ENCODE measurements around the gene ARVCF.

ARVCF gene

GRCh38 chr22:19972251-19972650 is 44.4 kb downstream of the ARVCF start:
- no peak overlapping the region for H3K4me3 ChIP-seq (ENCODE audit: low read depth, low read length)
- no peak overlapping the region for H2AFZ ChIP-seq
- H3K27ac ChIP-seq = no peak overlapping the region
- H3K4me2 ChIP-seq (ENCODE audit: low read length) = no peak overlapping the region
- H3K27me3 ChIP-seq (ENCODE audit: control insufficient read depth, insufficient read depth, low read length) = no peaks in the 10 kb centered on the region
- H3K9me3 ChIP-seq (ENCODE audit: control insufficient read depth, low read length) = no peaks in the 10 kb centered on the region
- no peak for TF ChIP-seq CTCF (IDR thresholded peaks at IDR 0.05)
- H3K79me2 ChIP-seq = no peaks in the 10 kb centered on the region
- H3K36me3 ChIP-seq (ENCODE audit: control insufficient read depth, insufficient read depth, low read length) = no peaks in the 10 kb centered on the region
- no peaks in the 10 kb centered on the region for H3K4me1 ChIP-seq
- H3K9ac ChIP-seq = no peak overlapping the region

GRCh38 chr22:19971276-19972124 is 45.1 kb downstream of the ARVCF start:
- H3K36me3 ChIP-seq (ENCODE audit: control insufficient read depth, insufficient read depth, low read length) = no peaks in the 10 kb centered on the region
- no peak for TF ChIP-seq CTCF (IDR thresholded peaks at IDR 0.05)
- H3K4me2 ChIP-seq (ENCODE audit: low read length) = no peak overlapping the region
- no peaks in the 10 kb centered on the region for H3K79me2 ChIP-seq
- no peak overlapping the region for H3K27ac ChIP-seq
- no peaks in the 10 kb centered on the region for H3K27me3 ChIP-seq (ENCODE audit: control insufficient read depth, insufficient read depth, low read length)
- no peak overlapping the region for H3K4me3 ChIP-seq (ENCODE audit: low read depth, low read length)
- no peaks in the 10 kb centered on the region for H3K9me3 ChIP-seq (ENCODE audit: control insufficient read depth, low read length)
- no peaks in the 10 kb centered on the region for H3K4me1 ChIP-seq
- no peak overlapping the region for H3K9ac ChIP-seq
- no peak overlapping the region for H2AFZ ChIP-seq

- H3K9me3 ChIP-seq (ENCODE audit: control insufficient read depth, low read length) = no peaks in the 10 kb centered on the region
- H3K4me1 ChIP-seq = no peaks in the 10 kb centered on the region
- H3K36me3 ChIP-seq (ENCODE audit: control insufficient read depth, insufficient read depth, low read length) = no peaks in the 10 kb centered on the region
- H3K9ac ChIP-seq = no peak overlapping the region
- no peaks in the 10 kb centered on the region for H3K79me2 ChIP-seq
- no peak overlapping the region for H3K4me3 ChIP-seq (ENCODE audit: low read depth, low read length)
- peak; percentile 82 for TF ChIP-seq CTCF (IDR thresholded peaks at IDR 0.05)
- no peak overlapping the region for H2AFZ ChIP-seq
- H3K27me3 ChIP-seq (ENCODE audit: control insufficient read depth, insufficient read depth, low read length) = no peaks in the 10 kb centered on the region
- H3K27ac ChIP-seq = no peak overlapping the region
- no peak overlapping the region for H3K4me2 ChIP-seq (ENCODE audit: low read length)
Observed at GRCh38 chr22:19970479-19971275, 45.9 kb downstream of the ARVCF start.

- Histone ChIP-seq H2AFZ (no peak overlapping the region), H3K4me1 (no peaks in the 10 kb centered on the region), H3K27me3 (ENCODE audit: control insufficient read depth, insufficient read depth, low read length) (no peaks in the 10 kb centered on the region), H3K4me3 (ENCODE audit: low read depth, low read length) (no peak overlapping the region), H3K4me2 (ENCODE audit: low read length) (no peak overlapping the region), H3K9ac (no peak overlapping the region), H3K36me3 (ENCODE audit: control insufficient read depth, insufficient read depth, low read length) (no peaks in the 10 kb centered on the region), H3K27ac (no peak overlapping the region), H3K9me3 (ENCODE audit: control insufficient read depth, low read length) (no peaks in the 10 kb centered on the region), H3K79me2 (no peaks in the 10 kb centered on the region)
- TF ChIP-seq CTCF (IDR thresholded peaks at IDR 0.05) = no peak
Observed at GRCh38 chr22:19970031-19970478, 46.6 kb downstream of the ARVCF start.
